NCI-H1436 treated with DMSO at 0.1 percent for 48 hours (cell line): Measurements from ENCODE around the gene TIAM2.
"Not testable (repeated sequence)": the region's sequence is repeated elsewhere in the genome, so short reads cannot be mapped to it uniquely, and the experiment has no call there.

Experiments used
- DNase-seq: peaks from one replicate; lab custom pipeline; 2025; lab: John Stamatoyannopoulos, UW

Gene TIAM2

GRCh38 chr6:154995254-154996015, at the start of gene TIAM2:
TIAM2 (plus strand) TSS chr6:154995315; CDS start chr6:155129224, 133,909 bp downstream.
- DNase-seq = no peak

- no peak for DNase-seq
Observed at GRCh38 chr6:154950979-154951344, 44.2 kb upstream of the TIAM2 start.

GRCh38 chr6:154951345-154952200, 43.5 kb upstream of the TIAM2 start:
- no peak for DNase-seq

GRCh38 chr6:154953644-154954043, 41.5 kb upstream of the TIAM2 start:
- DNase-seq = no peak

GRCh38 chr6:154954347-154954746, 40.8 kb upstream of the TIAM2 start:
- no peak for DNase-seq

GRCh38 chr6:154956771-154957522, 38.2 kb upstream of the TIAM2 start:
- no peak for DNase-seq

- DNase-seq = no peak
Observed at GRCh38 chr6:154958469-154958868, 36.6 kb upstream of the TIAM2 start.

- no peak for DNase-seq
Observed at GRCh38 chr6:154960299-154960843, 34.7 kb upstream of the TIAM2 start.

- no peak for DNase-seq
Observed at GRCh38 chr6:154960854-154961530, 34.1 kb upstream of the TIAM2 start.

- DNase-seq = no peak
Observed at GRCh38 chr6:154962753-154963152, 32.4 kb upstream of the TIAM2 start.

GRCh38 chr6:154966065-154966770, 28.9 kb upstream of the TIAM2 start:
- not testable (repeated sequence) for DNase-seq

GRCh38 chr6:154969796-154970195, 25.3 kb upstream of the TIAM2 start:
- DNase-seq = no peak

GRCh38 chr6:154974485-154975149, 20.5 kb upstream of the TIAM2 start:
- DNase-seq = no peak

GRCh38 chr6:154977588-154977987, 17.5 kb upstream of the TIAM2 start:
- DNase-seq = no peak

- no peak for DNase-seq
Observed at GRCh38 chr6:154980273-154981078, 14.6 kb upstream of the TIAM2 start.

GRCh38 chr6:154981079-154981870, 13.8 kb upstream of the TIAM2 start:
- DNase-seq = no peak

- DNase-seq = no peak
Observed at GRCh38 chr6:154984146-154984545, 11.0 kb upstream of the TIAM2 start.

- no peak for DNase-seq
Observed at GRCh38 chr6:154986787-154987235, 8.3 kb upstream of the TIAM2 start.

- no peak for DNase-seq
Observed at GRCh38 chr6:154989448-154989847, 5.7 kb upstream of the TIAM2 start.
